GM18502 (cell line): ENCODE data around the gene COBL.

Source experiments
- ATAC-seq: cut with Tn5 transposase; IDR thresholded peaks from one replicate; pipeline ENCODE4 v1.9.1; 2021; ENCODE audit warnings: mild to moderate bottlenecking; ENCODE audit not compliant: unreplicated experiment, poor library complexity

COBL gene

DNA sequence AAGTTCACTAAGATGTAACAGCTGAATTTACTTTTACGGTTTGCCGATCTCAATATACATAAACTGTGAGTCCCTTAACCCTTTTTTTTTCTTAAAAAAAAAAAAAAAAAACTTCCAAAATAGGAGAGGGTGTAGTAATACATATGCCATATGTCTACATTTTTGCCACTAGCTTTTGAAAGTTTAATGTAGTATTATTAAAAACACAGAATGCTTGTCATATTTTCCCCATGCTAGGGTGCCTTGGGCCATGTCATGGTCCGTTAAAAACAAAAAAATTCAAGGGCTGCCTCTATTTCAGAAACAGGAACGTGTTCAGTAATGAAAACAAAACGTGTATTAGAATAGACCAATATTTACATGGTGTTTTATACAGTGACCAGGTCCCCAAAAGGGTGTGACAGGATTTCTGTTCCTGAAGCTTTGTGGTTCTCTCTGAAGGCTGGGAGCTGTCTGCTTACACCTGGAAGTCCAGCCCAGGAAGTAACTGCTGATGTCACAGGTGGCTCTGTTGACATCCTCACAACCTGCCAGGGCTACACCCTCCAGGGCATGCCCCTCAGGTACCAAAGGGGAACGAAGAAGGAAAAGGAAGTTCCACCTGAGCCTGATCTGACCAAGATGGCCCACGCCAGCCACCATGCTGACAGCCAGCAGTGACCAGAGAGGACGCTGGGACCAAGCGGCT lies 79.0 kb downstream of the COBL start:
- no peak for ATAC-seq

GRCh38 chr7:51236470-51237132 lies 80.0 kb downstream of the COBL start:
- ATAC-seq = no peak

GRCh38 chr7:51235593-51236313 lies 80.9 kb downstream of the COBL start:
- ATAC-seq = no peak

DNA sequence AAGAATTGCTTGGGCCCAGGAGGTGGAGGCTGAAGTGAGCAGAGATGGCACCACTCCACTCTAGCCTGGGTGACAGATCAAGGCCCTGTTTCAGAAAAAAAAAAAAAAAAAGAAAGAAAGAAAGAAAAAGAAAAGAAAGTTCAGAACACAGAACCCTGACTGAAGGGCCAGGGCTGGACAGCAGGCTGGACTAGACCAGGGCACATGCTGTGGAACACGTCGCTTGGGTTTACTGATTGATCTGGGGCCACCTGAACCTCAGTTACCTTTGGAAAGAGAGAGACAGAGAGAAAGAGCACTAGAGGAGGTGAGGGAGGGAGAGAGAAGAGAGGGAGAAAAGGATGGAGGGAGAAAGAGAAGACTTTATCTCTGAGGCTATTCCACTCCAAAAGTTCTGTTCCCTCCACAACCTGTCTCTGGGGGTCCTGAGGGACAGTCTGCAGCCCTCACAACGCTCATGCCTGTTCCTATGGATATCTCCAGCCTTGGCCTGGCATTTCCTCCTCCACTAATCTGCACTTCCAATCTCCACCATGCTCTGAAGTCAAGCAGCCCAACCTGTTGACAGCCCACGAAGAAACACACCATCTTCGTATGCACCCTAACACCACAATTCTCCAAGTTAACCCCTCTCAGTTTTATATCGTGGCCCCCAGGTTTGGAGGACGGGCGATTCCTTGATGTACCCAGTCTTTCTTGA lies 81.8 kb downstream of the COBL start:
- ATAC-seq = no peak

DNA sequence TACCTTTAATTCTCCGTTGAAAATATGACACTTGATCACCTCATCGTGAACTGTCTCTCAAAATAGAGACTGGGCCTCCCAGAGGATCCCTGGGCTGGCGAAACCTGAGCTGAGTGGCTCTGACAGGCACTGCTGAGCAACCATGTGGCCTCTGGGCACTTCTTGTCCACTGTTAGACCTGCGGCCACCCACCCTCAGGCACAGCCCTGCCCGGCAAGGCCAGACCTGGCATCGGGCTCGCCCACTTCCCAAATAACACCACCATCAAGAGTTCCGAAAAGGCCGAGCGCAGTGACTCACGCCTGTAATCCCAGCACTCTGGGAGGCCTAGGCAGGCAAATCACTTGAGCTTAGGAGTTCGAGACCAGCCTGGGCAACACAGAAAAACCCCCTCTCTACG lies 82.5 kb downstream of the COBL start:
- no peak for ATAC-seq

DNA sequence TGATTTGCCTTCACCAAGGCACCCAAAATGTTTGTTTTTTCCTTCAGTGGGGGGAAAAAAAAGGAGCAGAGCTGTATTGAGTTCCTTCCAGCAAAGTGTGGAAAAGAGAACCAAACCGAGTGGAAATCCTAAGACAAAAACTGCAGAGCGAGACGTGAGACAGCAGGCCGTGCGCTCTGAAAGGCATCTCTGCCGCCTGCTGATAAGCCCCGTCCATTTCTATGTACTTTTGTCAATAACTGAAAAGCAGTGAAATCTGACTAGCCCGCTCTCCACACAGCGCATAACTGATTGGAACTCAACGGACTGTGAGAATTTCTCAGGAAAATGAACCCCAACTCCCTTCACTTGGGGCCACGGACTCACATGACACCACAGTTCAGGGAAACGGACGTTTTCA lies 83.2 kb downstream of the COBL start:
- no peak for ATAC-seq

DNA sequence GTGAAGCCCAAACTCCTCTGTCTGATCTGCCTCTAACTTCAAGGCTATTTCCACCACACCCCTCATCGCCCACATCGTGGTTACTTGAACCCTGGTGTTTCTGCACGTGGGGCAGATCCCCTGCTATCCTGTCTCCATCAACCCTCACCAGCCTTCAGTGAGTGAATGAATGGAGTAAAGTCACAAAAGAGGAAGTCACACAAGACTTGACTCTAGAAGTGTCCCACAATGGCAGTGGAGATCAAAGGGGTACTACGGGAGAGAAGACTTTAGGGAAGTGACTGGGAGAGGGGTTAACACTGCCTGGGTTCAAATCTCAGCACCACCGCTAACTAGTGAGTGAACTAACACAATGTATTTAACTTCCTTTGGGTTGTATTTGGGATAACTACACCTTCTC lies 85.9 kb downstream of the COBL start:
- ATAC-seq = no peak

GRCh38 chr7:51230324-51230625 lies 86.3 kb downstream of the COBL start:
- no peak for ATAC-seq

- ATAC-seq = no peak
Observed at GRCh38 chr7:51229620-51230323, 86.8 kb downstream of the COBL start.

DNA sequence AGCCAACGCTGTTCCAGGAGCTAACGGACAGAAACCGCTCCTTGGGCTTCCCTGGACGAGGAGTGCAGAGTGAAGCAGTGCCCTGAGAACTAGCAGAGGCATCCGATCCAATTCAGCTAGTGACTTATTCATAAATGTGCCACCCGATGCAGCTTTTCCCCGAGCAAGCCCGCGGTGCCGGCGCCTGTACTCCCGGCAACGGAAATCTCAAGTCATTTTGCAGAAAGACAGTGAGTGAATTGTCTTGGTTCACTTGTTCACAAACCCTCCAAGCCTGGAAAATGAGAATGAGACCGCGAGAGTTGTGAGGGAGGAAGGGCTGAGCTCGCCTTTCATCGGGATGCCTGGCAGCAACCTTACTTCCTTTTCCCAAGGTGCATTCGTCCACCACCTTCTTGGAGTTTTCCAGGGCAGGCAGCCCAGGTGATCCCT lies 87.5 kb downstream of the COBL start:
- no peak for ATAC-seq

- ATAC-seq = no peak
Observed at GRCh38 chr7:51228386-51228958, 88.1 kb downstream of the COBL start.

GRCh38 chr7:51227861-51228260 lies 88.7 kb downstream of the COBL start:
- ATAC-seq = no peak

GRCh38 chr7:51226916-51227535 lies 89.6 kb downstream of the COBL start:
- no peak for ATAC-seq

- ATAC-seq = no peak
Observed at GRCh38 chr7:51226063-51226755, 90.4 kb downstream of the COBL start.

DNA sequence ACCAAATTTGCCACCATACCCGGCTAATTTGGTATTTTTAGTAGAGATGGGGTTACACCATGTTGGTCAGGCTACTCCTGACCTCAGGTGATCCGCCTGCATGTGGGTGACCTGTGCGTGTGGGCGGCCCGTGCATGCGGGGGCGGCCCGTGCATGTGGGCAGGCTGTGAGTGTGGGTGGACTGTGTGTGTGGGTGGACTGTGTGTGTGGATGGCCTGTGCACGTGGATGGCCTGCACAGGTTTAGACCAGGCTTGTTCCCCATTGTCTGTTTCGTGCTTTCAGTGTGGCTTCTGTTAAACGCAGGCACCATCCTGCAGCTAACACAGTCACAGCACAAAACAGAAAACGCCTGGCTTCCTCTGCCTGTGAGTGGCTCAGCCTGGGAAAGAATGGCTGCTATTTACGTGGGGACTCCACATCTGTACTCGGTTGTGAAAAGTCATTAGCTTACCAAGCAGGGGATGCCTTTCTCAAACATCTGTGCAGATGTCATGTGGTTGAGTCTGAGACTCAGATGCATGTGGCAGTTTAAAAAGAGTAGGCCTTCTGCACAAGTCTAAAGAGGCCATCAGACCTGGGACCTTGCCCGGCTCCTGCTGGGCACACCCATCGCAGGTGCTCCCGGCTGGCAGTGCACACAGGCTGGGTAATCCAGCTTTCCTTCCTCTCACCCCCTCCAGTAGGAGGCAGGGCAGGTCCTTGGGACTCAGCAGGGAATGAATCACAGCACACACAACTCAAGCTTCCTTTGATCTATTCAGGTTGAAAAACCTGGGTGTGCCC lies 91.6 kb downstream of the COBL start:
- ATAC-seq = no peak

DNA sequence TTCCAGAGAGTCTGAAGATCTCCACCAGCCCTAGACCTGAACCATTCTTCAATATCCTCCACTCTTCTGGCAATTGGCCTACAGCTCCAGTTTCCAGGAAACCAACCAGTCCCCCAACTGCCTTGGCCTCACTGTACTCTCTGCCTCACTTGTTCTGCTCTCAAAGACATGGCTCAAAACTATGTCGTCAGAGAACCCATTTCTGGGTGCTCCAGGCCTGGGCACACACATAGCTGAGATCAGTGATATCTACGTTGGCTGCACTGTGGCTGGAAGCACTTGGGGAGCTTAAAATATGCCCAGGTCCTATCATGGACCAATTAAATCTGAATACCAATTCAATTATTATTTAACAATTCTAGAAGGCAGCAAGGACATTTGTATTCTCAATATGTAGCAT lies 93.1 kb downstream of the COBL start:
- ATAC-seq = no peak

DNA sequence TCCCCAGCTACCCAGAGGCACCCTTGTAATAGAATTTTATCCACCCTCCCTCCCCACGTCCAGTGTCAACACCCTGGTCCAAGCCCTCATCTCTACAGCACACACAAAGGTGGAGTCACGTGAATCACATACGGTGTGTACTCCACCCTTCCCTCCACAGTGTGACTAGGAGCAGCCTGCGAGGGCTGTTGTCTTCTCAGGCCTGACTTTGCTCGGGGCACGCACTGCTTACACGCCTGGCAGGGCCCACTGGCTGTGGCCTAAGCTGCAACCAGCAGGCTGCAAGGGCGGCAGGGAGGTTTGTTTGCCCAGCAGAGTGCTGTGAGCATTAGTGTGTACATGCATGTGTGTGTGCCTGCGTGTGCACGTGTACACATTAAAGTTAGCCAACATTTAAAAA lies 93.7 kb downstream of the COBL start:
- no peak for ATAC-seq

GRCh38 chr7:51220226-51220625 lies 96.4 kb downstream of the COBL start:
- no peak for ATAC-seq
